GM21529 (cell line): ENCODE results near the gene ERI3.

Source experiments
- ATAC-seq: cut with Tn5 transposase; IDR thresholded peaks from one replicate; pipeline ENCODE4 v1.9.1; 2021; ENCODE audit not compliant: unreplicated experiment

Gene ERI3

GRCh38 chr1:44263568-44264450 is 91.2 kb downstream of the ERI3 start:
- ATAC-seq = no peak

GRCh38 chr1:44262816-44263567 is 92.1 kb downstream of the ERI3 start:
- no peak for ATAC-seq

GRCh38 chr1:44262414-44262813 is 92.6 kb downstream of the ERI3 start:
- no peak for ATAC-seq

GRCh38 chr1:44261962-44262361 is 93.1 kb downstream of the ERI3 start:
- no peak for ATAC-seq

- ATAC-seq = no peak
These were observed 93.8 kb downstream of the ERI3 start for GRCh38 chr1:44261171-44261817.

- no peak for ATAC-seq
These were observed 94.3 kb downstream of the ERI3 start for GRCh38 chr1:44260792-44261170.

- ATAC-seq = no peak
These were observed 96.0 kb downstream of the ERI3 start for GRCh38 chr1:44259090-44259489.

- no peak for ATAC-seq
These were observed 98.1 kb downstream of the ERI3 start for GRCh38 chr1:44256762-44257554.

GRCh38 chr1:44254392-44254910 is 100.6 kb downstream of the ERI3 start:
- no peak for ATAC-seq

GRCh38 chr1:44251989-44252671 is 102.9 kb downstream of the ERI3 start:
- no peak for ATAC-seq

GRCh38 chr1:44251486-44251885 is 103.6 kb downstream of the ERI3 start:
- ATAC-seq = no peak

GRCh38 chr1:44250068-44250781 is 104.8 kb downstream of the ERI3 start:
- no peak for ATAC-seq

GRCh38 chr1:44249543-44249942 is 105.5 kb downstream of the ERI3 start:
- ATAC-seq = no peak

- no peak for ATAC-seq
These were observed 108.3 kb downstream of the ERI3 start for GRCh38 chr1:44246806-44247205.

- ATAC-seq = no peak
These were observed 110.1 kb downstream of the ERI3 start for GRCh38 chr1:44244986-44245385.

- ATAC-seq = no peak
These were observed 111.1 kb downstream of the ERI3 start for GRCh38 chr1:44243782-44244495.

GRCh38 chr1:44242746-44243145 is 112.3 kb downstream of the ERI3 start:
- ATAC-seq = no peak

GRCh38 chr1:44240802-44241671 is 114.0 kb downstream of the ERI3 start:
- ATAC-seq = no peak
